Thyroid gland (tissue), 4 donors: ENCODE data around the gene SLC6A6. TPM values are rescaled to one million over a fixed set of nuclear protein-coding genes. Genes with fewer than 3 reads are reported as not detected.

Source experiments
- DNase-seq, 2 donors: peaks; one replicate each; pipeline ENCODE4 v3.0.0-alpha.2; 2019
- H3K27ac ChIP-seq, 3 donors: fragments of 200-600 bp; sonication (generic); 1 replicate in 2 of 3; 2 replicates in 1 of 3; pipeline ENCODE4 v1.5.1; 2016 to 2019; ENCODE audit warnings: mild to moderate bottlenecking in 1 of 3, moderate library complexity in 1 of 3
- H3K27me3 ChIP-seq: fragments of 200-600 bp; sonication (generic); one replicate; pipeline ENCODE4 v1.5.1; 2019
- H3K36me3 ChIP-seq, 2 donors: fragments of 200-600 bp; sonication (generic); one replicate each; pipeline ENCODE4 v1.5.1; 2016 to 2019
- H3K4me1 ChIP-seq, 2 donors: fragments of 200-600 bp; sonication (generic); one replicate each; pipeline ENCODE4 v1.5.1; 2017 to 2019
- H3K4me3 ChIP-seq, 3 donors: fragments of 200-600 bp; sonication (generic); replicated peaks in 1 of 3; 1 replicate in 2 of 3; 2 replicates in 1 of 3; pipeline ENCODE4 v1.5.1; 2016; ENCODE audit warnings: mild to moderate bottlenecking in 1 of 3
- H3K9me3 ChIP-seq: fragments of 200-600 bp; sonication (generic); one replicate; pipeline ENCODE4 v1.5.1; 2017
- CTCF ChIP-seq, 6 experiments: fragments of 200-600 bp in 3 of 6; fragments of 450-650 bp in 3 of 6; sonication (generic) in 3 of 6; IDR thresholded peaks; one replicate each; pipeline ENCODE4 v1.5.1; 2016 to 2019; ENCODE audit warnings: antibody characterized with exemption in 6 of 6, mild to moderate bottlenecking in 2 of 6, inconsistent platforms in 1 of 6, moderate library complexity in 1 of 6
- POLR2A ChIP-seq, 2 donors: fragments of 450-650 bp; IDR thresholded peaks; one replicate each; pipeline ENCODE4 v1.6.1; 2017; ENCODE audit warnings: antibody characterized with exemption in 2 of 2, mild to moderate bottlenecking in 2 of 2, moderate library complexity in 1 of 2
- WGBS, 2 donors: methylation state at CpG; one replicate each; pipeline ENCODE4 v1.1.5; 2017; 5-methylcytosine and 5-hydroxymethylcytosine counted together
- intact Hi-C: fragments of 100-400 bp; cut with DNase I; formaldehyde crosslinking; loops from one replicate; pipeline ENCODE4 v1.15.1; 2023
- total RNA-seq, 4 donors: library from RNA; depleted of rRNA; stranded (reverse); fragments of >200 nt; gene quantifications; one replicate each; pipeline ENCODE4 v1.2.3, GENCODE V29; 2016

Gene SLC6A6
- total RNA-seq, 4 donors from 2014 or later = 42.7 to 98.0 (median 72.5) TPM

- no peaks in the 10 kb centered on the region for H3K36me3 ChIP-seq
- H3K4me3 ChIP-seq = no peak overlapping the region
- intact Hi-C loops = loop anchor here (10.0 kb wide), 1 partner anchor 168 kb away; no protein-coding TSS in a partner anchor
- H3K4me1 ChIP-seq = peaks cover 17 to 57% of the 10 kb centered on the region in 2 donors
- H3K27me3 ChIP-seq = no peaks in the 10 kb centered on the region
- WGBS, 2 donors = 60 to 67% methylated on average over 6 of the region's 6 CpGs
- no peaks in the 10 kb centered on the region for H3K9me3 ChIP-seq
- H3K27ac ChIP-seq = peak overlapping the region; percentile 47 to 82 (median 73)
- no peak for TF ChIP-seq CTCF (IDR thresholded peaks at IDR 0.05)
- TF ChIP-seq POLR2A (IDR thresholded peaks at IDR 0.05) = no peak
- no peak for DNase-seq
Measured at GRCh38 chr3:14372587-14372986, 29.8 kb upstream of the SLC6A6 start.

- 83% methylated on average over 7 to 11 of the region's 11 CpGs for WGBS, 2 donors
- TF ChIP-seq CTCF (IDR thresholded peaks at IDR 0.05) (no peak), POLR2A (IDR thresholded peaks at IDR 0.05) (no peak)
- peaks cover 17 to 57% of the 10 kb centered on the region in 2 donors for H3K4me1 ChIP-seq
- no peaks in the 10 kb centered on the region for H3K9me3 ChIP-seq
- no peaks in the 10 kb centered on the region for H3K27me3 ChIP-seq
- no peaks in the 10 kb centered on the region for H3K36me3 ChIP-seq
- peak overlapping the region in 2 of 3 donors; percentile 17 to 58 for H3K27ac ChIP-seq
- H3K4me3 ChIP-seq = no peak overlapping the region
- intact Hi-C loops = loop anchor here (10.0 kb wide), 1 partner anchor 169 kb away; no protein-coding TSS in a partner anchor
- DNase-seq = no peak
Measured at GRCh38 chr3:14373753-14374376, 28.5 kb upstream of the SLC6A6 start.

- peaks cover 17 to 54% of the 10 kb centered on the region in 2 donors for H3K4me1 ChIP-seq
- H3K27ac ChIP-seq = peak overlapping the region in 2 of 3 donors; percentile 17 to 58
- no peaks in the 10 kb centered on the region for H3K27me3 ChIP-seq
- 55 to 78% methylated on average over 6 of the region's 8 CpGs for WGBS, 2 donors
- no peaks in the 10 kb centered on the region for H3K36me3 ChIP-seq
- H3K9me3 ChIP-seq = no peaks in the 10 kb centered on the region
- no peak overlapping the region for H3K4me3 ChIP-seq
- DNase-seq = peak; percentile 63 to 64
- no peak for TF ChIP-seq CTCF (IDR thresholded peaks at IDR 0.05)
- TF ChIP-seq POLR2A (IDR thresholded peaks at IDR 0.05) = no peak
- intact Hi-C loops = loop anchor here (10.0 kb wide), 1 partner anchor 170 kb away; no protein-coding TSS in a partner anchor
Measured at GRCh38 chr3:14374444-14374883, 27.9 kb upstream of the SLC6A6 start.

- 76 to 77% methylated on average over 4 of the region's 4 CpGs for WGBS, 2 donors
- Histone ChIP-seq H3K36me3 (no peaks in the 10 kb centered on the region), H3K4me1 (peaks cover 14 to 50% of the 10 kb centered on the region in 2 donors), H3K9me3 (no peaks in the 10 kb centered on the region), H3K4me3 (no peak overlapping the region), H3K27me3 (no peaks in the 10 kb centered on the region), H3K27ac (no peak overlapping the region)
- TF ChIP-seq CTCF (IDR thresholded peaks at IDR 0.05) = no peak
- TF ChIP-seq POLR2A (IDR thresholded peaks at IDR 0.05) = no peak
- intact Hi-C loops = loop anchor here (10.0 kb wide), 1 partner anchor 170 kb away; no protein-coding TSS in a partner anchor
- no peak for DNase-seq
Measured at GRCh38 chr3:14375192-14375591, 27.2 kb upstream of the SLC6A6 start.

- TF ChIP-seq POLR2A (IDR thresholded peaks at IDR 0.05) = no peak
- no peak for TF ChIP-seq CTCF (IDR thresholded peaks at IDR 0.05)
- no peak for DNase-seq
- no peak overlapping the region for H3K27ac ChIP-seq
- H3K36me3 ChIP-seq = no peaks in the 10 kb centered on the region
- 86 to 91% methylated on average over 7 of the region's 9 CpGs for WGBS, 2 donors
- H3K27me3 ChIP-seq = no peaks in the 10 kb centered on the region
- H3K4me1 ChIP-seq = peaks cover 11 to 39% of the 10 kb centered on the region in 2 donors
- no peaks in the 10 kb centered on the region for H3K9me3 ChIP-seq
- no peak overlapping the region for H3K4me3 ChIP-seq
- intact Hi-C loops = loop anchor here (10.0 kb wide), 1 partner anchor 172 kb away; no protein-coding TSS in a partner anchor
Measured at GRCh38 chr3:14376348-14377043, 25.9 kb upstream of the SLC6A6 start.
